OCI-LY1 (cell line): ENCODE data around the gene SELP.

Source experiments
- EZH2 ChIP-seq: fragments of 200-600 bp; sonication (generic), shearing (Covaris generic); IDR thresholded peaks from 2 replicates; pipeline ENCODE4 v1.8.0; 2017; ENCODE audit warnings: borderline replicate concordance, mixed run types, mild to moderate bottlenecking, antibody characterized with exemption, low read length, moderate library complexity, mixed read lengths
- TF ChIP-seq, protein P1 (sequence below): fragments of 200-600 bp; sonication (generic), shearing (Covaris generic); IDR thresholded peaks from 2 replicates; pipeline ENCODE4 v1.5.1; 2017; ENCODE audit warnings: mild to moderate bottlenecking, antibody characterized with exemption, low read length, moderate library complexity, mixed read lengths

DNA sequence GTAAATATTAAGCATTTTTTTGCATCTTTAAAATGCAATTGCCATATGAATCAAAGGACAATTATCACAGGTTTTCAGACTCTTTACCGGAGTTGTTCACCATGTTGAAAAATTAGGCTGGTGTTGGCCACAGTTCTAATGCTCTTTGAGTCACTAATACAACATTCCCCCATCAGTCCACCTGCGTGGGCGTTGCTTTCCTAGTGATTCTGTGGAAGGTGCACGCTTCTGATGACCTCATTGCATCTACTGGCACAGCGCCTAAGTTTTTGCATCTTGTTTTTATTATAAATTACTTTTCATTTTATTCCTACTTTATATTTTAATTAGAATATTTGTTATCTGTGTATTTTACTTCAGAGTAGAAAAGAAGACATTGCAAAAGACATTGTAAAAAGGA is 39.0 kb downstream of the SELP start:
- TF ChIP-seq, protein P1, sequence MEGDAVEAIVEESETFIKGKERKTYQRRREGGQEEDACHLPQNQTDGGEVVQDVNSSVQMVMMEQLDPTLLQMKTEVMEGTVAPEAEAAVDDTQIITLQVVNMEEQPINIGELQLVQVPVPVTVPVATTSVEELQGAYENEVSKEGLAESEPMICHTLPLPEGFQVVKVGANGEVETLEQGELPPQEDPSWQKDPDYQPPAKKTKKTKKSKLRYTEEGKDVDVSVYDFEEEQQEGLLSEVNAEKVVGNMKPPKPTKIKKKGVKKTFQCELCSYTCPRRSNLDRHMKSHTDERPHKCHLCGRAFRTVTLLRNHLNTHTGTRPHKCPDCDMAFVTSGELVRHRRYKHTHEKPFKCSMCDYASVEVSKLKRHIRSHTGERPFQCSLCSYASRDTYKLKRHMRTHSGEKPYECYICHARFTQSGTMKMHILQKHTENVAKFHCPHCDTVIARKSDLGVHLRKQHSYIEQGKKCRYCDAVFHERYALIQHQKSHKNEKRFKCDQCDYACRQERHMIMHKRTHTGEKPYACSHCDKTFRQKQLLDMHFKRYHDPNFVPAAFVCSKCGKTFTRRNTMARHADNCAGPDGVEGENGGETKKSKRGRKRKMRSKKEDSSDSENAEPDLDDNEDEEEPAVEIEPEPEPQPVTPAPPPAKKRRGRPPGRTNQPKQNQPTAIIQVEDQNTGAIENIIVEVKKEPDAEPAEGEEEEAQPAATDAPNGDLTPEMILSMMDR = no peak
- TF ChIP-seq EZH2 = no peak
